CD4-positive, alpha-beta T cell treated with Interferon alpha-2 for 1 hour (primary cell): ENCODE measurements around the gene PRKAR1A.
"Not testable (repeated sequence)": the region's sequence is repeated elsewhere in the genome, so short reads cannot be mapped to it uniquely, and the experiment has no call there.

ENCODE experiments used
- DNase-seq, 2 donors: peaks; one replicate each; pipeline ENCODE4 v3.0.0-alpha.2; 2020 to 2022

Gene PRKAR1A

DNA sequence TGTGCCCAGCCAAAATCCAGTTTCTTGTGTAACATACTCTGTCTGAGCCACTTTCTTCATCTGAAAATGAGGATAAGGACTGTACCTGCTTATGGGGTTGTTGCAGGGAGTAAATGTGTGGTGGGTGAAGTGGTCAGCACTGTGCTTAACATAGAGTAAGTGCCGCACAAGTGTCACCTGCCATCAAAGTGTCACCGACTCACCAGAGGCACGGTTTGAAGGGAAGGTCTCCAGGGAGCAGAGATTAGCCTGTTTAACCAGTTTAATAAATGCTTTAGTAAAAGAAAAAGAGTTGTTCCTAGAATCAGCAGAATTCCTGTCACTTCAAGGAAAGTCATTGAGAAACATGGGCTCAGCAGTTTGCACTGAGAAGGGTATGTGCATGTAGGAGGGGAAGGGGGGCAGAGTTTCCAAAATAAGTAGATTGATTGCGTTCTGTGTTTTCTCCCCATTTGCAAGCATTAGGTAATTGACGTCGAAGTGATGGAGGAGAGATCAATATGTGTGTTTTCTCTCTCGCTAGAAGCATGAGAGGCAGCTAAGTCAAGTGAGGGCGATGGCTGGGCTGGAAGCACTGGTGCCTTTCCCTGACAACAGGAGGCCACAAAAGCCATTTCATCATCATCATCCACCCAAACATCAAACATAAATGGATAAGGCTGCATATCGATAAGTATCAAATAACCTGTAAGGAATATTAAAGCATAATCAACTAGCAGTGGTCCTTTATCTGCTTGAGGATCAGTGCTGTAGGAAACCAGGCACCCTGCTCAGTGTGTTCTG lies 69.8 kb downstream of the PRKAR1A start:
- DNase-seq = no peak

DNA sequence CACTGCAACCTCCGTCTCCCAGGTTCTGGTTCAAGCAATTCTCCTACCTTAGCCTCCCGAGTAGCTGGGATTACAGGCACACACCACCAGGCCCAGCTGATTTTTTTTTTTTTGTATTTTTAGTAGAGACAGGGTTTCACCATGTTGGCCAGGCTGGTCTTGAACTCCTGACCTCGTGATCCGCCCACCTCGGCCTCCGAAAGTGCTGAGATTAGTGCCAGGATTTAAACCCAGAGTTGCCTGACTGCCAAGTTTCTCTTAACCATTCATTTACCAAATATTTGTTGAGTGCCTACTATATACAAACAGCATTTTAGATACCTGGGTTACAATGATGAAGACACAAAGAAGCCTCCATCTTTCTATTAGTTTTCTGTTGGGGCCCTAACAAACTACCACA lies 70.6 kb downstream of the PRKAR1A start:
- DNase-seq = not testable (repeated sequence)

DNA sequence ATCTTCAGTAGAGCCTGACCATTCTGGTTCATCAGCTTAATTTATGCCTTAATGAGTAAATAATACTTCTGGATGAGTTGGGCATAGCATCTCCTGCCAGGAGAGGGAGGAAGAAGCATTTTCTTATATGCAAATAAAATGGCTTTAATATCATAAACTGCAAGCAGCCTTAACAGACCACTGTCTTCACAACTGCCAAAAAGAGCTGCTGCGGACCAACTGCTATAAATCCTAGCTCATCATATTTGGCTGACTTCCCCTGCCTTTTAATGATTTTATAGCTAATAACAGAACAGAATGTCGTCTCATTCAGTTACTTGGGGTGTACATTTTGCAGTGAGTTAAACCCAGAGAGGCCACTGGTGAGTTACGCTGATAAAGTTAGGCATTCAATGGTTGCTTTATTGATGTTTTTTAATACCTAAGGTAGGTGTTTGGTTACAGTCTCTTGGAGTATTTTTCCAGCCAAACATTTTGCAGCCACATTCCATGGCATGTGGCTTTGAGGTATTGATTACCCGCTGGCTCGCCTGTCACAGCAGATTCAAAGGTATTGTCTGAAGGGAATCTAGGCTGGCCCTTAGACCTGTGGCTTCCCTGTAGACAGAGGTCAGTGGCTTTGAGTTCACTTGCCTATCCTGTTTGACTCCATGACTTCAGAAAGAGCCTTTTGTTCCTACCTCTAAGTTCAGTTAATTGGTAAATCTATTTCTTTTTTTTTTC lies 72.5 kb downstream of the PRKAR1A start:
- no peak for DNase-seq

DNA sequence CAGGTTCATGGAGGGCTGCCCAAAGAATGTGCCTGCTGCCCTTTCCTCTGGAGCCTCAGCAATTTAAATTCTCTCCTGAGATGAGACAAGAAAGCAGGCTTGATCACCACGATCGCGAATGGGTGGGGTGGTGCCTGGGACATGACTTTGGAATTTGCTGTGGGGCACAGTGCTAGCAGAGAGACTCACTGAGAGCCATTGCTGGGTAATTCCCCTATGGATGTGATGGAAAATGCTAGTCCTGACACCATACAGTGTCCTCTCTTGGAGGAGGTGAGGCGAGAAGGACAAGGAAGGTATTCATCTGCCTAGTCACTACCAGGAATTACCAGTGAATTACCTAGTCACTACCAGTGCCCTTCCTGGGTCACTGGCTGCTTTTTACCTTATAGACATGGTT lies 73.4 kb downstream of the PRKAR1A start:
- no peak for DNase-seq

DNA sequence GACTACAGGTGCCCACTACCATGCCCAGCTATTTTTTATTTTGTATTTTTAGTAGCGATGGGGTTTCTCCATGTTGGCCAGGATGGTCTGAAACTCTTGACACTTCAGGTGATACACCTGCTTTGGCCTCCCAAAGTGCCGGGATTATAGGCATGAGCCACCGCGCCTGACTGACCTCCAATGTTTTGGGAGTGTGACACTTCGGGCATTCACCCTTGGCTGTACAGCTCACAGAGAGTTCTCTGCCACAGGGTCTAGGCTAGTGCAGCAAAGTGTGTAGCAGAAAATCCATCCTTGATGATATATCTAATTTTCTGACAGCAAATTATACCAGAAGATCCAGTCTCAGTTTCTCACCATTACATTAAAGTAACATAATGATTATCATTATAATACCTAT lies 74.8 kb downstream of the PRKAR1A start:
- DNase-seq = no peak

DNA sequence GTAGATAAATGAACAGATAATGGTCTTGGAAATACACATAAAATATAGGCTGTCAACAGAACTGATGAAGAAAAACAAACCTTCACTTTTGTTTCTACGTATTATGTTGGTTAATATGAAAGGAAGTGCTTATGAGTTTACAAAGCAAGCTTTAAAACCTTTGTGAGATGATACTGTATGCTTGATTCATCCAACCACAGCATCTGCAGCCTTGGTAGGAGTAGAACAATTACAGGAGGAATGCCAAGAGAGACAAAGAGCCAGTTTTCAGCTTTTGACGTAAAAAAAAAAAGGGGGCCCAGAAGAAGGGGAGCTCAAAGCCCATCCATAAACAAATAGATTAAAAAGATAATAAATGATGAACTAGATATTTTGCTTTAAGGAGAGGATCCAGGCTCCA lies 75.6 kb downstream of the PRKAR1A start:
- no peak for DNase-seq

DNA sequence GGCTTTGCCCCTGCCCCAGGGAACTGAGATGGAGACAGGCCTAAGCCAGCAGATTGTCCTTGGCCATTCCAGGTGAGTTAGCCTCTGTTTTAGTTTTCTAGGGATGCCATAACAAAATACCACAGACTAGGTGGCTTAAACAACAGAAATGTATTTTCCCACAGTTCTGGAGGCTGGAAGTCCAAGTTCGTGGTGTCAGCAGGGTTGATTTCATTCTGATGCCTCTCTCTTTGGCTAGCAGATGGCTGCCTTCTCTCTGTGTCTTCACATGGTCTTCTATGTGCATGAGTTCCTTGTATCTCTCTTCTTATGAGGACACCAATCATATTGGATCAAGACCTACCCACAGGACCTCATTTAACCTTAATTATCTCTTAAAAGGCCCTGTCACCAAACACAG lies 76.1 kb downstream of the PRKAR1A start:
- no peak for DNase-seq

DNA sequence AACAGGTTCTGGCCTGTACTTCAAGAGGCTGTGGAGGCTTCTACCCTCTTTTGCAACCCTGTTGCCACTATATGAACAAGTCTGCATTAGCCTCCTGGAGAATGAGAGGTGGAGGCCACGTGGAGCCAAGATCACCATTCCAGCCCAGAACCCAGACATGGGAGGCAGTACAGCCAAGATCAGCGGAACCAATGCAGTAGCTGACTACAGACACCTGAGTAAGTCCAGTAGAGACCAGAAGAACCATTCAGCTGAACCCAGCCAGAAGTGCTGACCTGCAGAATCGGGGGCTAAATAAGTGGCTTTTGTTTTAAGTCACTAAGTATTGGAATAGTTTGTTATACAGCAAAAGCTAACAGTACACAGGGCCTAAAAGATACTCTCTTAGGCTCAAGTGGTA lies 76.9 kb downstream of the PRKAR1A start:
- DNase-seq = no peak

DNA sequence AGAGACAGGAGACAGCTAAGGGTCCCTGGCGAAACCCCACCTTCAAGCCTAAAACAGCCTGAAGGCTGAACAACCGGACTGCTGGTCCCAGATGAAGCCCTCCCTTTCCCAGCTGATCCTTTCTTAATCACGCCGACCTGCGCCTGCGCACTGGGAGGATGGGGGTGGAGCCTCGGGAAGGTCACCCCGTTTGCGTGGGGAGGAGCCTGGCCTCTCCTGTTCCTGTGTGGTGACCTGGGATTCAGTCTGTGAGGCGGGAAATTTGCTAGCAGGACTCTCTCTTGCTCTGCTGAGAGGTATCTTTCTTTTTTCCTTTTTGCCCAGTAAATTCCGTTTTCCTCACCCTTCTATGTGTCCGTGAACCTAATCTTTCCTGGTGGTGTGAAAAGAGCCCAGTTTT lies 79.4 kb downstream of the PRKAR1A start:
- peak in 1 of 2 donors; percentile 15 for DNase-seq

DNA sequence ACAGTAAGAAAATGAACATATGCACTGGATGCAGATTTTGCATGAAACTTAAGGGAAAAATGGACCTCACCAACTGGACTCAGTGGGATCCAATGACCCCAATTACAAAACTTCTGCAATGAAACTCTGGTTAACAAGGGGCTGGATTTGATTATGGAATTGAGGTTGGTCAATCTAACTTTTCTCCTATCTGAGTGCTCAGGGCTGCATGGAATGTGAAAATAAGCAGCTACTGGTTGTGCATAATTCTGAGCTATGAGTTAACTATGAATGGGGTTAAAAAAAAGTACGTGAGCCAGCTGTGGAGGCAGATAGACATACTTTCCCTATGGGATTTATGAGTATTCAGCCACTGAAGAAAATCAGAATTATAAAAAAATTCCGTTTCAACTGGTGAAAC lies 79.8 kb downstream of the PRKAR1A start:
- DNase-seq = no peak

DNA sequence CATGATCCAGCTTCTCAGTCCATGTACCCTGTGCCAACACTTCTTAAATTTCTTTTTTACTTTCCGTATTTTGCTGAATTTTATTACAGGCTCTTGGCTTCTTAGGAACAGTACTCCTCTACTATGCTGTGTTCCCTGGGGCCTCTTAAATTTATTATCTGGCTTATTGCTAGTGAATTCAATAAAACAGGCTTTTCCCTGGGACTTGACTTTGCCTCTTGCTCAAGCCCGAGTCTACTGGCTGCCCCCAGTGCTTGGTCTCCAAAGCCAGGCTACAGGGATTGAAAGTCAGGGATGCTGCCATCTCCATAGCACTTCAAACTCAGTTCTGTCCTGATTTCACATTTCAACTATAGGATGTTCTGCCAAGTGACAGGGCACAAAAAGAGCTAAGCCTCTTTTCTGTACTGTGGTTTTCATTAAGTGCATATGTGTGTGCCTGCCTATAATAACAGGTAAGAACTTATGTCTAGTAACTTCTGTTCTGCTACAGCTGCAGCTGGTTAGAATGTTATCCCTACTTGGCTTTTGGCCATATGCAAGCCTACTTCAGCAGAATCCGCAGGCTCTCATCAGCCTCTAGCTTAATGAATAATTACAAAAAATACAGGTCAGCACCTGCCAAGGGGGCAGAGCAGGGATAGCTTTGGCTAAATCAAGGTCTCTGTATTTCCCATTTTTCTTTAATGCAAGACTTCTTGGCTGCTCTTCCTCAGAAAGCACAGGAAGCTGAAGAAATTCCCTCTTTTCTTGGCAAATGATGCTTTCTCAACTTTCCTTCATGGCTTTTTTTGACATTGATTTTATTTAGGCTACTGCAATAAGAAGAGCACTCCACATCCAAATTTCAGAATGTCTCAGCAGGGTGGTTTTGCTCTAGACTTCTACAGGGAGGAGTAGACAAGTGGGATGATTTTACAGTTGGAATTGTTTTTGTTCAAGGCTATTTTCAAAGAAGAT lies 80.7 kb downstream of the PRKAR1A start:
- DNase-seq = no peak

DNA sequence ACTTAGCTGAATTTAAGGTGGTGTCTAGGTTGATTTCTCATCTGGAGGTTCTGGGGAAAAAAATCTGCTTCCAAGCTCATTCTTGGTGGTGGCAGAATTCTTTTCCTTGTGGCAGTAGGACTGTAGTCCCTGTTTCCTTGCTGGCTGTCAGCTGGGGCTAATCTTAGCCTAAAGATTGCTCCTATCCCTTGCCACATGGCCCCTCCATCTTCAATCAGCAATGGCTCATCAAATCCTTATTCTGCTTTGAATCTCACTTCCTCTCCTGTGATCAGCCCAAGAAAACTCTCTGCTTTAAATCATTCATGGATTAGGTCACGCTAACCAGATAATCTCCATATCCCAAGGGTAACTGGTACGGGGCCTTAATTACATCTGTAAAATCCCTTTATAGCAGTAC lies 82.3 kb downstream of the PRKAR1A start:
- no peak for DNase-seq

DNA sequence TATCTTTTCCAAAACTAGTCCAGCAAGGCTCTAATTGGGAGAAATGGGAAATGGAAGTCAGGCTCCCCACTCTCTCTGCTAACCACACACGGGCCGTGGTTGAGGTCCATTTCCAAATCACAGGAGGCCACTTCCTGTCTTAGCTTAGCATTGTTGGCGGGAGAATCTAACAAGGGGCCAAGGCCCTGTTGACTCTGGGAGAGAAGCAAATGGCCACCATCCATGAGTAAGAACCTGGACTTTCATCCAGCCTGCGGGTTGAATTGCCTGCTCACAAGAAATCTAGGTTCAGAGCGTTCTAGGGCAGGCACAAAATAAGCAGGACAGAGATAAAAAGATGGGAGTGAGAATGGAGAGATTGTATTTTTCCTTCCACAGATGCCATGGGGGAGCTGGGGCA lies 83.3 kb downstream of the PRKAR1A start:
- no peak for DNase-seq

DNA sequence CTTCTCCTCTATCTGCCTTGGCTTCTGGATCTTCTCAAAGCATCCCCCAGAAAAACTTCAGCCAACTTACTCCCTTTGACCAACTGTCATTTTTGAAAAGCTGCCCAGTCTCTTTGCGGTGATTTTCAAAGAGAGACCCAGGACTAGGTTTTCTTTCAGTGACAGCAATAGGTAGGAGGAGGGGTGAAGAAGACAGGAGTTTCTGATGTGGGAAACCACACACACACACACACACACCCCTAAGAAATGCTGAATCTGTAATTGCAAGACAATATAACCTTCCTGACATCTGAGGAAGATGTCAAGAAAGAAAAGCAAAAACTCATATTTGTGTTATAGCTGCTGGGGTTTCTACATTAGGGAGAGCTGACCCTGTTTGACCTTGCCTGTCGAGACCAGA lies 83.8 kb downstream of the PRKAR1A start:
- no peak for DNase-seq

DNA sequence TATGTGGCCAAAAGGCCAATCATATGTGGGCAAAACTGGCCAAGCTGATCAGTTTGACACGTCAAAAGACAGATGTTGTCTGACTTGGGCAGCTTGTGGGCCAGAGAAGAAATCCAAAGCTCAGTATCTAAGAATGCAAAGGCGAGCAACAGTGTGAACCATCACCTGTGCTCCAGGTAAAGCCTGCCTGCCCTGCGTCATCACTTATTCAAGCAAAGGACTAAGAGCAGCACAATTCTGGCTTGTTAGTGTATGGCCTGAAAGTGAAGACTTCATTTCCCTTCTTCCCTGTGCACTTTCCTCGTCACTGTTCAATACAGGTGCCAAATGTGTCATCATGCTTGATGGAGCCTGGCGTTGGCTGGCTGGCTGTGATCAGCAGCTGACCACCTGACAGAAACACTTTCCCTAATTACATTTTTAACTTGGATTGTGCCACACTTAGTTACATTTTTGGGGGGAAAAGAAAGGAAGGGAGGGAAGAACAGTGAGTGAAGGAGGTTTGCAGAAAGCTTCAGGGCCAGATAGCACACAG lies 84.2 kb downstream of the PRKAR1A start:
- DNase-seq = no peak

DNA sequence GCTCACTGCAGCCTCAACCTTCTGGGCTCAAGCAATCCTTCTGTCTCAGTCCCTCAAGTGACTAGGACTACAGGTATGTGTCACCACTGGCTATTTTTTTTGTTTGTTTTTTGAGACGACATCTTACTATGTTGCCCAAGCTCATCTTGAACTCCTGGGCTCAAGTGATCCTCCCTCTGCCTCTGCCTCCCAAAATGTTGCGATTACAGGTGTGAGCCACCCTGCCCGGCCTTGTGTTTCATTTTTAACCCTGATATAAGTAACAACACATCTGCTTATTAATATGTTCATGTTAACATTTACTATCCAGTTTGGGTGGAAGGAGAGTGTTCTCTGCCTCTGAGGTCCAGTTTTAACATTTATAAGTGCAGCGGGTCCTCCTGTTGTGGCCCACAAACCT lies 85.8 kb downstream of the PRKAR1A start:
- DNase-seq = no peak

DNA sequence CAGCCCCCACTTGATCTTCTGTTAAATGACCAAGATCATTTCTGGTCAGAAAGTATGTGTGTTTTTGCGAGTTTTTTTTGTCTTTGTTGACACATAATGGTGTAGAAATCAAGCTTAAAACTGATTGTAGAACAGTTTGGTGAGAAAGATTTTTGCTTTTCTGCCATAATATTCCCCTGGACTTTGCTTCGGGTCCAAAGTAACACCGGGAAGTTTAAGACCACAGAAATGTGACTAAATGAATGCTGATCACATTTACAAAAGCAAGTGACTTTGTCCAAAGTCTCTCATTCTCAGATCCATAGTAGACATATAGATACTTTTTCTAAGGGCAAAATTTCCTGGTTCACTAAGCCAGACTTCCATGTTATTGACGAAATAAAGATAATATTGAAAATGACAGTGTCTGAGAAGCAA lies 86.3 kb downstream of the PRKAR1A start:
- no peak for DNase-seq

DNA sequence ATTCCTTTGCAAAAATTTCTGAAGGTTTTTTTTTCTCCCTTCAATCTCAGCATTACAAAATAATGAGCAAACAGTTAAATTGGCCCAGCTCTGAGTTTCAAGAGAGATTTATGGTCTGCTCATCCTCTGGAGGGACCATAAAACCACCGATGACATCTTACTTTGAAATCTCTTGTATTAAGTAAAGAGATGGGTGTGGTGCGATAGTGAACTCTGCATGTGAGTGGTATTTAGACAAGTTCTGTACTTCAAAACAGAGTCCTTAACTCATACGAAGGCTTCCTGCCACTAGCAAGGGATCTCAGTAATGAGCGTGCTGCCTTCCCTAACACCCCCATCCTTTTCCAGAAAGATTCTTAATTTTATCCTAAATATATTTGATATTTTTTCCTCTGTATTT lies 86.9 kb downstream of the PRKAR1A start:
- DNase-seq = no peak

DNA sequence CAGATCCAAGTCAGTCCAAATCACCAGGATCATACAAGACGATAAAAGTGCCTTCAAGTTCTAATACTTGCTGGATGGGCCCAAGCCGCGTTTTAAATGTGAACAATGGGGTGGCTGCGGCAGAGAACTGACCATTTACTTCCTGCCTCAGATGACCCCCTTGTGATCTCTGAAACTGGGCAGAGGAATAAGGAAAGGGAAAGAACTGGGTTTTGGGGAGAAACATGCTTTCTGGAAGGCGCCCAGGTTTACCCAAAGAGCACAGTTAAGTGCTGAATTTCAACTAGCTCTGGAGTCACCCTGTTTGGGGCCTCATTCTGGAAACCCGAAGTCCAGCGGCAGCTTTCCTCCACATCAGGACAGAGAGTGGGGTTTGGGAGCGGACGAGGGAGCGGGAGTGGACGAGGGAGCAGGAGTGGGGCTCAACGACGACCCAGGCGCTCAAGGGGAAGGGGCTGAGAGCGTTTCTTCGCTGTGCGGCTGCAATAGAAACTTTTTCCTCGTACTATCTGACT lies 87.4 kb downstream of the PRKAR1A start:
- DNase-seq = no peak

DNA sequence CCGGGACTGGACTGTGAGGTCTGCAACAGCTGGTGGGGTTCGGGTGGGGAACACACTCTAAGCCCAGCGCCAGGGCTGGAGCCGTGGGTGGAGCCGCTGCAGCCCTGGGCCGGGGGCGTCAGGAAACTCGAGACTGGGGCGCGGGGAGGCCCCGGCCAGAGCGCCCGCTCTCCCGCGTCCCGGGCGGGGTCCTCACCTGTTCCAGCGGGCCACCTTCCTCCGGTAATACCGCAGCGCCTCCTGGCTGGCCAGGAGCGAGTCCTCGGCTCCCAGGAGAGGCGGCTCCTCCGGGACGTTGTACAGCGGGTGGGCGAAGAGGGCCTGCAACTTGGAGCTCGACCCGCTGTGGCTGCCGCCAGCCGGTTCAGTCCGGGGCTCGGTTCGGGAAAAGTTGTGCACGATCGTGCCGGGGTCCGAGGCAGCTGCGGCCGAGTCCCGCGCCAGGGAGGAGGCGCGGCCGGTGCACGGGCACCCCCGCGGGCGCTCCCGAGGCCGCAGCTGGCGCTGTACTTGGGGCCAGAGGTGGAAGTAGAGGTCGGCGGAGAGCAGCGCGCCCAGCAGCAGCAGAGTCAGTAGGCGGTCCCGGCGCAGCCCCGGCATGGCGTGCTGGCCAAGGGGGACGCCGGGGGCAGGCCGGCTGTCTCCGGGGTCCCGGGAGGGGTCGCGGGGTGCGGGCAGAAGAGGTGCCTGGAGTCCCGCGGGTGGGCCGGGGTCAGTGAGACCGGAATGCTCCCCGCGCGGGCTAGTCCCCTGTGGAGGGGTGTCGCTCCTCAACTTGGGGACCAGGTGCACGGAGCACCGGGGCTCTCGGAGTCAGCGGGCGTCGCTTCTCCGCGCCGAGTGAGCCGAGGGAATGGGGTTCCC lies 88.1 kb downstream of the PRKAR1A start:
- no peak for DNase-seq
